ENCODE data around the gene CLIC6.
"Not testable (repeated sequence)": the region's sequence is repeated elsewhere in the genome, so short reads cannot be mapped to it uniquely, and the experiment has no call there.

CLIC6 gene

DNA sequence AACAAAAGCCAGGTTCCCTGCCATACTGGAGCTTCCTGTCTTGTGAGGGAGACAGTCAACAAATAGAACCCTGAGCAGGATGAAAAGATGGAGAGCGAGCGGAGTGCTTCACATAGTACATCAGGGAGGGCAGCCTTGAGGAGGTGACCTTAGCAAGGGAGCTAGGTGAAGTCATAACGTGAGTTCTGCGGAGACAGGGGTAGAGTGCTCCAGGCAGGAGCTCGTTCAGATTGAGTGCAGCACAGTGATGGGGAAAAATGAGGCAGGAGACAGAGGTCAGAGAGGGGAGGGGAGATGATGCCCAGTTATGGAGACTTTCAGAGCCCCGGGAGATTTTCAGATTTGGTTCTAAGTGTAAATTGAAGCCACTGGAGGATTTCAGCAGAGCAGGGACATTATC lies 15.3 kb upstream of the CLIC6 start:
- no peak for DNase-seq (ENCODE audit: low spot score)

DNA sequence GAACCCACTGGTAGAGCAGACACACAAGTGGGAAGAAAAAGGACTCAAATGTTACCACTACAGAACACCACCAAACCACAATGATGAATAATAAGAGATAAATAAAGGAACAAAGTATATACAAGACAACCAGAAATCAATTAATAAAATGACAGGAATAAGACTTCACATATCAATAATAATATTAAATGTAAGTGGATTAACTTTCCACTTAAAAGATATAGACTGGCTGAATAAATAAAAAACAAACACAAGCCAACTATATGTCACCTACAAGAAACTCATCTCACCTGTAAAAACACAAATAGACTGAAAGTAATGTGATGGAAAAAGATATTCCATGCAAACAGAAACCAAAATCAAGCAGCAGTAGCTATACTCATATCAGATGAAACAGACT lies 6.9 kb upstream of the CLIC6 start:
- no peak for DNase-seq (ENCODE audit: low spot score)

DNA sequence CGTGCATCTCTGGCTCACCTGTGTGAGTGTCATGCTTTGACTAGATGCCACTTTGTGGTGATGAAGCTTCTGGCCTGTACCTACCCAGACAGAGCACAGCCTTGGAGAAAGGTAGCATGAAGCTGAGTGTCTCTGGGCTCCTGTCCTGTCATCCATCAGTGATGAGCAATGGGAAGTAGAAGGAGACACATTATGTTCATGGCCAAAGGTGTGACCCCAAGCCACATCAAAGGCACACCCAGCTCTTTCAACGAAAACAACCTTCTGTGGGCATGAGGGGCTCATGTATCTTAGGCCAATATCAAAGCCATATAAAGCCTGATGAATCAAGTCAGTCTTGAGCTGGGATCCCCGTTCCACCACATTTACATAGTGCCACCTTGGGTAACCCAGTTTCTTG lies 1.0 kb upstream of the CLIC6 start:
- DNase-seq (ENCODE audit: low spot score) = no peak

DNA sequence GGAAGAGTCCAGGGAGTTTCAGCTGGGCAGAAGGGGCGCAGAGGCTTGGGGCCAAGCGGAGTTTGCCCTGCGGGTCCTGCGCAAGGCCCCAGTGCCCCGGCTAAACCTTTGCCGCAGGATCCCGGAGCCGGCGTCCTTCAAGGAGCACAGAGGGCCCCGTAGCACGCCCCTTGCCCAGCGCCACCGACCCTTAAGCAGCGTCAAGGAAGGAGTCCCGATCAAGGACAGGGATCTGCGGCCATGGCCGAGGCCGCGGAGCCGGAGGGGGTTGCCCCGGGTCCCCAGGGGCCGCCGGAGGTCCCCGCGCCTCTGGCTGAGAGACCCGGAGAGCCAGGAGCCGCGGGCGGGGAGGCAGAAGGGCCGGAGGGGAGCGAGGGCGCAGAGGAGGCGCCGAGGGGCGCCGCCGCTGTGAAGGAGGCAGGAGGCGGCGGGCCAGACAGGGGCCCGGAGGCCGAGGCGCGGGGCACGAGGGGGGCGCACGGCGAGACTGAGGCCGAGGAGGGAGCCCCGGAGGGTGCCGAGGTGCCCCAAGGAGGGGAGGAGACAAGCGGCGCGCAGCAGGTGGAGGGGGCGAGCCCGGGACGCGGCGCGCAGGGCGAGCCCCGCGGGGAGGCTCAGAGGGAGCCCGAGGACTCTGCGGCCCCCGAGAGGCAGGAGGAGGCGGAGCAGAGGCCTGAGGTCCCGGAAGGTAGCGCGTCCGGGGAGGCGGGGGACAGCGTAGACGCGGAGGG lies 520 bp downstream of the CLIC6 start:
- DNase-seq (ENCODE audit: low spot score) = peak; percentile 37

DNA sequence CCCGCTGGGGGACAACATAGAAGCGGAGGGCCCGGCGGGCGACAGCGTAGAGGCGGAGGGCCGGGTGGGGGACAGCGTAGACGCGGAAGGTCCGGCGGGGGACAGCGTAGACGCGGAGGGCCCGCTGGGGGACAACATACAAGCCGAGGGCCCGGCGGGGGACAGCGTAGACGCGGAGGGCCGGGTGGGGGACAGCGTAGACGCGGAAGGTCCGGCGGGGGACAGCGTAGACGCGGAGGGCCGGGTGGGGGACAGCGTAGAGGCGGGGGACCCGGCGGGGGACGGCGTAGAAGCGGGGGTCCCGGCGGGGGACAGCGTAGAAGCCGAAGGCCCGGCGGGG lies 1.1 kb downstream of the CLIC6 start:
- DNase-seq (ENCODE audit: low spot score) = not testable (repeated sequence)

DNA sequence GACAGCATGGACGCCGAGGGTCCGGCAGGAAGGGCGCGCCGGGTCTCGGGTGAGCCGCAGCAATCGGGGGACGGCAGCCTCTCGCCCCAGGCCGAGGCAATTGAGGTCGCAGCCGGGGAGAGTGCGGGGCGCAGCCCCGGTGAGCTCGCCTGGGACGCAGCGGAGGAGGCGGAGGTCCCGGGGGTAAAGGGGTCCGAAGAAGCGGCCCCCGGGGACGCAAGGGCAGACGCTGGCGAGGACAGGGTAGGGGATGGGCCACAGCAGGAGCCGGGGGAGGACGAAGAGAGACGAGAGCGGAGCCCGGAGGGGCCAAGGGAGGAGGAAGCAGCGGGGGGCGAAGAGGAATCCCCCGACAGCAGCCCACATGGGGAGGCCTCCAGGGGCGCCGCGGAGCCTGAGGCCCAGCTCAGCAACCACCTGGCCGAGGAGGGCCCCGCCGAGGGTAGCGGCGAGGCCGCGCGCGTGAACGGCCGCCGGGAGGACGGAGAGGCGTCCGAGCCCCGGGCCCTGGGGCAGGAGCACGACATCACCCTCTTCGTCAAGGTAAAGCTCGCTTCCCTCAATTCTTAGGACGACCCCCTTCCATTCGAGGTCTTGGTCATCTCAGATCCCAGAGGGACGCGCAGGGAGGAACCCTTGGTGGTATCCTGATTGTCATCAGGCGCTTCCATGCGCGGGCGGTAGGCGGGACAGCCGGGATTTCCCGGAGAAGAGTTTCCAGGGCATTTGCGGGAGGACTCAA lies 1.6 kb downstream of the CLIC6 start:
- peak; percentile 30 for DNase-seq (ENCODE audit: low spot score)

DNA sequence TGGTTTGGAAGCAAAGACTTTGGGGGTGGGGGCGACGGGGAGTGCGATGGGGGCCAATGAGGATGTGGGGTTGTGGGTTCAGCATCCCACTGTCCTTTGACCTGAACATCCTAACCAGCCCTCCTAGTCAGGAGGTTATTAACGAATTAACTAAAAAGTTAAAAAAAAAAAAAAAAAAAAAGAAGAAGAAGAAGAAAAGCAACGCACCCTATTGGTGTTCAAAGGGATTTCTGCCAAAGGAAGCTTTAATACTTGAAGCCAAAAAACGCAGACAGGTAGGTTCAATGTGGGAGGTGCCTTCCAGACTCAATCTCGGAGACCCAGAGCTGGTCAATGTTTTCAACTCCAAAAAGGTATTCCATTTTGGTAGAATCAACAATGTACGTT lies 2.2 kb downstream of the CLIC6 start:
- DNase-seq (ENCODE audit: low spot score) = no peak

DNA sequence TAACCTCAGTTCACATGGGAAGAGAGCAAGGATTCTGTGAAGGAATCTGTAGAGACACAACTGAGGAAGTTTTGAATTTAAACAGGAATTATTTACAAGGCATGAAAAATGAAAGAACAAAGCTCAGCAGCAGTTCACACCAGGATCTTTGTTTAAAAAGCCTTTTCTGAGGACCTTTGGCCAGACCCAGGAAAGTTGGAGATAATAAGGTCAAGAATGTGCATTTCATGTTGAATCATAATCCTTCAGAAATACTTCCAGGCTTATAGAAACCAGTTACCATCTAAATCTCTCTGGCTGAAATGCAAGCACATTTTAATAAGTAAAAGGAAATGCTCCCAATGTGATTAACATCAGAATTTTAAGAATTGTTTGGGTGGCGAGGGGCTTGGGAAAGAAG lies 2.7 kb downstream of the CLIC6 start:
- no peak for DNase-seq (ENCODE audit: low spot score)

DNA sequence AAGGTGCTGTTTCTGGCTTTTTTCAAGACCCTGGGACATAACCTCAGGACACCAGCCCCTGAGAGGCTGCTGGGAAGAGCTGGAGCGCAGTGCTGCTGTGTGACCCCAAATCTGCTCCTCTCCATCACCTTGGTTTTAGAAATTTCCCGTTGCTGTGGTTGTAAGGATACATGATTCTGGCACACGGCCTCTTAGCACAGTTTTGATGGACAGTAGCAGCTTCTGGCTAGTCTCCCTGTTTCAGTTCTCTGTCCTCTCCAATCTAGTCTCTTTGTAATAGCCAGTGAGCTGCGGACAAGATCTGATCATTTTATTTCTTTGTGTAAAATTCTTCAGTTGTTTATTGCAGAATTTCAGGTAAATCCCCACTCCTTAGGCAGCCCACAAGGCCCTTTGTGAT lies 3.1 kb downstream of the CLIC6 start:
- no peak for DNase-seq (ENCODE audit: low spot score)

DNA sequence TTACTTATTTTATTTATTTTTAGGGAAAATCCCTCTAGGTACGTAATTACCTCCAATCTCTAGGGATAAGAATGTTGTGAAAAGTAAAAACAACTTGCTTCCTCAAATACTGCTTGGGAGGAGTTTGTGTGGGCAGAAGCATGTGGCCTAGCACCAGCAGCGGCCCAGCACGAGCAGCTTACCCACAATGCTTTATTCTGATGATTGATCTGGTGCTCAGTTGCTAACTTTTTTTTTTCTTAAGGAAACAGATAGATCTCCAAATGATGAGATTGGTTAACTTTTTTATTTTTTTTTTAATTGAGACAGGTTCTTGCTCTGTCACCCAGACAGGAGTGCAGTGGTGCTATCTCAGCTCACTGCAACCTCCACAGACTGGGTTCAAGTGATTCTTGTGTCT lies 4.2 kb downstream of the CLIC6 start:
- no peak for DNase-seq (ENCODE audit: low spot score)

DNA sequence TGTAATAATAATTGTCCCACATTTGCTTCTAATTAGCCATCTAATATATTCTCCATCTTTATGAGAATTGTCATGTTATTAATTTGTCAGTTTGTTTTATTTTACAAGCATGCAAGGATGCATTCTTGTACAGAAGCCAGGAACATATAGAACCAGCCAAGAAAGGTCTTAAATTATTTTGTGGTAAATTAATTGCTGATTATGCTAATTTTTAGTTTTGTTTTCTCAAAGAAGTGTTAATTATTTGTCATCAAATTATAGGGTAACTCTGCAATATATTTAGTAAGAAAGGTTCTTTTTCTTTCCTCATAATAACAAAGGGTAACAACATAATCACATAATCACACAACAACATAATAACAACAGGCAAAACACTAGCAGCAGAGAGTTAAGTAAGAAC lies 5.7 kb downstream of the CLIC6 start:
- no peak for DNase-seq (ENCODE audit: low spot score)

DNA sequence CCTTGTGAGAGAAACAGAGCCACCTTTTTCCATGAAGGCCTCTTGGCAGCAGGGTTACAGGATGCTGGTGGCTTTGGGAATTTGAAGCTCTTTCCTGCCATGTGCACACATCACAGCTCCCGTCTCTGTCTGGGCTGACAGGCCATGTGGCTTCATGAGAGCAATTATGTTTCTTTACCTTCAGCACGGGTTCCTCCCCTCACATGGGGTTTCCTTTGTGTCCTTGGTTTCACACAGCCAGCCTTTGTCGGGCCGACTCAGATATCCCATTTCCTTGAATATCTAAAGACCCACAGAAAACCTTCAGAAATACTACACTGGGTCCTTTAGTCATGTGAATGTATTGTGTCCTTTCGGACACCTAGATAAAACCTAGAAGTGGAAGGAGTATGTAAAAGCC lies 7.1 kb downstream of the CLIC6 start:
- no peak for DNase-seq (ENCODE audit: low spot score)

DNA sequence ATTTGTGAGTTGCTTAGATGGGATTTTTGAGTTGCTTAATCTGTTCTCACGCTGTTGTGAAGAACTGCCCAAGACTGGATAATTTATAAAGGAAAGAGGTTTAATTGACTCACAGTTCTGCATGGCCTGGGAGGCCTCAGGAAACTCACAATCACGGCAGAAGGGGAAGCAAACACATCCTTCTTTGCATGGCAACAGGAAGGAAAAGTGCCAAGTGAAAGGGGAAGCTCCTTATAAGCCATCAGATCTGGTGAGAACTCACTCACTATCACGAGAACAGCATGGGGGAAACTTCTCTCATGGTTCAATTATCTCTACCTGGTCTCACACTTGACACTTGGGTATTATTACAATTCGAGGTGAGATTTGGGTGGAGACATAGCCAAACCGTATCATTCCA lies 10.3 kb downstream of the CLIC6 start:
- no peak for DNase-seq (ENCODE audit: low spot score)

DNA sequence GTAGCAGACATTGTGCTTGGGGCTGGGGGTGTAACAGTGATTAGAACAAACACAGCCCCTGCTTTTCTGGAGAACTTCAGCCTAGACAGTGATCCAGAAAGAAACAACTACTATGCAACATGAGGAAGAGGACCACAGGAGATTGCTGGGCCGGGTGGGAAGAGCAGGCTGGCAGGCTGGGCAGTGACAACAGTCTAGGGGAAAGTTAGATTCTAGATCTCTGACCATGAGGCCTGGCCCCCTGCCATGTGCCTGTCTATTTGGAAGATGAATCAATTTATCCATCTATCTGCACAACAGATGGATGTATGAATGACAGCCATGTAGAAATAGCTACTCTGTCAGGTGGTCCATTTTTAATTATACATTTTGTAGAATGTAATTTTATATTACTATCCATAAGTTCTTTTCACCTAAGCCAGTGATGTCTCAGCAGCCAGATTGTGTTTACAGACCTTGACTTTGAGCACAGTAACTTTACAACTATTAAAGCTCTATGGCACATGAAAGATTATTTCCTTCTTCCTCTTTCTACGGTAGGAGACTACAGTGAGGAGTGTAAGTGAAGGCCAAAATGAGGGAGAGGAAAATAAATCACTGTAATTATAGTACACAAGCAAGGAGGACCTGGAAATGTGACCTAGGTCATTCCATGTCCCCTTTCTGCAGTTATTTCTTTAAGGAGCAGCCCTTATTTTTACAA lies 15.5 kb downstream of the CLIC6 start:
- DNase-seq (ENCODE audit: low spot score) = no peak

DNA sequence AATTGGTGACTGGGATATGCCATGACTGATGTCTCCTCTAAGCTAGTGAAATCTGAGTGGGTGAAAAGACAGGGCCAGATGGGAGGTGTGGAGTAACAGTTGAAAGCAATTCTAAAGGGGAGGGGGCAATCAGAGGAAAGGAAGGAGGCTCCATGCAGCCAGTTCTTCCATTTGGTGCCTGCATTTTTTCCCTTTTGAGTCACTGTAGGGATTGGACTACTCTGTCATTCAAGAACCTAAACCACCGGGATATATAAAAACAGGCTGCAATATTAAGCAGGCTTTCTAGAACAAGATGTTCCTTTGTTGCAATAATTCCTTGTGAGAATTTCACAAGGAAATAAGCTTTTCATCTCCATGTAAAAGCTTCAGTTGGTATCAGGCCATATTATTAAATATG lies 18.3 kb downstream of the CLIC6 start:
- DNase-seq (ENCODE audit: low spot score) = no peak

DNA sequence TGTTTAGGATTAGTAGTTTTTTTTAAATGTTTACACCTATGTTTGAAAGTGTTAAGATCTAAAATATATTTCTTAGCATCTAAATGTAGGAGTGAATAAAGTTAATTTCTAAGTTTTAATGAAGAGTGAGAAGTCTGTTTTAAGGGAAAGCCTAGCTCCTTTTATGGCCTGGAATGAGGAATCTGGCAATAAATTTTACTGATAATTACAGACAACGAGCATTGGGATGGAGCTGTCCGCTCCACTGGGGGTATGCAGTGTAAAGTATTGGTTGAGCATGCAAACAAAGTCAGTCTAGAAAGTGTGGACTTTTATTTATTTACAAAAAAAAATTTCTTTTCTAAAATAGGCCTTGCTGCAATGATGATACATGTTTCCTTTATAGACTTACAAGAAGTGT lies 19.0 kb downstream of the CLIC6 start:
- no peak for DNase-seq (ENCODE audit: low spot score)

DNA sequence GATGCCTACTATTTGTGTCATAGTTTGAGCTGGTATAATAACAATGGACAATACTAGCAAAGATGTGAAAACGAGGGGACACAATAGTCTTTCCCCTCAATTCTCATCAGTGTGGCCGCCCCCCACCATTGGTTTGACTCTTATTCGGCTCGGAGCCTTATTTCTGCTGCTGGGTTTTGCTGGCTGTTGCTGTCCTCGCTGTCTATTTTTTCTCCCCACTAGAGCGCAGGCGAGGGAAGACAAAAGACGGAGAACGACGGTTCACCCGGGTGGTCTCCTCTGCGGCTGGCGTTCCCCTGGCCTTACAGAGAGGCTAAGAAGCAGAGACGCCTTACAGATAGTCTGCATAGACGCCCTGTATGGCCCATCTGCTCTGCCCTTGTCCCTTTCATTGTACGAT lies 19.4 kb downstream of the CLIC6 start:
- DNase-seq (ENCODE audit: low spot score) = peak; percentile 53

DNA sequence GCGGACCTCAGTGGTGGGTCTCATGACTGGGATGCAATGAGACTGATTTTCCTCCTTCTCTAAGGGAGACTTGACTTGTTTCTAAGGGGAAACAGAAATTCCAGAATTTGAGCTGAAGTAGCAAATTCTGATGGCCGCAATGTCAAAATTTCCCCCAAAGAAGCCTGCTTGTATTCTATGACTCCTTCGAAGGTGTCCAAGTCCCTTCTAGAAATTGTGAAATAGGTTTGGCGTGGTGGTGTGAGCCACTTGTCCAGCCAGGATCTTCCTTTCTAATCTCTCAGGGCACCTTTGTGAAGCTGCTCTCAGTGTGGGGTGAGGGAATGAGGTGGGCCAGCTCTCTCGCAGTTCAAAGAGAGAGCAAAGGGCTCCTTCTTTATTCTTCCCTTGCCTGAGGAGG lies 19.9 kb downstream of the CLIC6 start:
- DNase-seq (ENCODE audit: low spot score) = no peak

DNA sequence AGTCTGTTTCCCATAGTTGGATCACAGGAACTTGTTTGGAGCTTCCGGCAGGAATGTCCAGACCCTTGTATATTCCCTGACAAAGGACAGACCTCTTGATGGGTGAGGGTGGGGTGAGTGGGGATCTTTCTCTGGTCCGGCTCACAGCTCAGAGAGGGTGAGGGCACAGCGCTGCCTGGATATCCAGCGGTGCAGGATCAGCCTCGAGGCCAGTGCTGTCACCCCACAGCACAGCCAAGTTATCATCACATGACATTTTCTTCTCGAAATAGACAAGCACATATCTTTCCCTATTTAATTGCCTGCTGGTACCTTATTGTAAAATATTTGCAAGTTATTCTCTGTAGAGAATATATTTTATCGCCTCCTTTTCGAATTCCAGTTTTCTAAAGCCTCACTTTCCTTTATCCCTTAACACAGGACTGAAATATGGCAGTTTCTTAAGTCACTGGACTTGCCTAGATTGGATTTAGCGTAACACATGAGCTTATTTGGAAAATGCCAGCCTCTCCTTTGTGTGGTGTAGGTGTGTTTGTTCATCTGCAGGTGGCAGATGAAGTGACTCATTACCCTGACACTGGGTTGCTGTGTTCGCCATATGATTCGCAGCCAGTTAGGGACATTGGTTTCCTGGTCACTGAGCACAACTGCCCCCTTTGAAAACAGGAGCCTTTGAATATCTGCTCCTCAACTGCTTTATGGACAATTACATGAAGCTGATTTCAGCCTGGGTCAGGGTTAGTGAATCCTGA lies 21.4 kb downstream of the CLIC6 start:
- DNase-seq (ENCODE audit: low spot score) = no peak

DNA sequence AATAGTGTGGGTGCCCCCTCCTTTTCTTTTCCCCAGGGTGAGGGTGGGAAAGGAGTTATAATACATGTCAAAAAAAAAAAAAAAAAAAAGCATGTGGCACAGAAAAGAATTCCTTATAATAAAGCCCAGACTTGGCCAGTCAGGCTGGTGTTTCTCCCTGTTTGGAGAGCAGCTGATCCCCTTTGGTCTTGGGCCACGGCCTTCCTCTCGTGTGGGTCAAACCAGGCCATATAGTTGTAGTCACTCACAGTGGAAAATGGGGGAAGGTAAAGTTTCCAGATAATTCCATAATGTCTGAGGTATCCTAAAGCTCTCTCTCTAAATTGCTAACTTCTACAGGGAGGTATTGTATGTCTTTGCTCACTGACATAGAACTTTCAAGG lies 22.0 kb downstream of the CLIC6 start:
- no peak for DNase-seq (ENCODE audit: low spot score)

DNA sequence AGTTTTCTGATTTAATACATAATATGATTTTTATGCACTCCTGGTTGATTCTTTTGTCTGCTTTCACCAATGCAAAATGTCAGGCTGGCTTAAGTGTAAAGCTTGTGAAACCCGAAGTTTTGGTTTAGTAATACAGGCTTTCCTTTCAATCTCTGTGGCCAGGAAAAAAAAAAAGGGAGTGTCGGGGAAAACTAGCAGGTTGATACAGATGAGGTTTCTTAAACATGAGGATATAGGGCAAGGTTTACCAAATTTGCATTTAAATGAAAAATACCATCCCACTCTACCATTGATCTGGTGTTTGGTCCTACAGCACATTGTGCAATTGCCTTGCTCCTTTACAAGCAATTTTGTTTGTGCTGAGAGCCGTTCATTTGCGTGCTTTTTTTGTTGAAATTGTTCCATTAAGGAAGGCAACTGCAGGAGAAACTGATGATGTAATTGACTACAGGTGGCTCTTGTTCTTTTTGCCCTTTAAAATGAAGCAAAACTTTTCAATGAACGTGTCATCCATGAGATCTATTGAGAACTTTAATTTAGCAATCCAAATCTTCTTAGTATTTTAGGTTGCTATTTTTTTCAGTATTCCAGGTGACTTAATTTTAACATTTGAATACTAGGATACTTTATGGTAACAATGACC lies 22.7 kb downstream of the CLIC6 start:
- no peak for DNase-seq (ENCODE audit: low spot score)

DNA sequence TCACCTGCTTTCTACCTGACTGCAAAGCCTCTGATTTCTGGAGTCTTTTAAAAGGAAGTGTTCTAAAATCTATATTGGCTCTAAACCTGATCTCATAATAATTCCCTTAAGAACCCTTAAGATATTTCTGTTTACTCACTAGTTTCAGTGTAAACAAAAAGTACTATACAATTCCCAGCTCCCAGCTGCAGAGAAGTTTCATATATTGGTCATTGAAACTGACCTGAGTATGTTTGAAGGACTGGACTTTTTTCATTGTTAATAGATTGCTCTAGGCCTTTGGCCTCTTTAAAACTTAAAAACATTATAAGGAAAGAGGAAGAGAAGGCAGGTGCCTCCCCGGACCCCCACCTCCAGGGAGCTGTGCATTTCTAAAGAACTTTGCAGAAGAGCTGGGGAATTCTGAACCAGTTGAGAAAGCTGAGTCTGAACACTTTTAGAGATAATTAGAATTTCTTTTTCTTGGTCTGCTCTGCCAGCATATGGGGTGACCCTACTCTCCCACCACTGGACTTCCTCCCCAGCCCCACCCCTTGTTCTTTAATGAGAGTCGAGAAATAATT lies 23.7 kb downstream of the CLIC6 start:
- no peak for DNase-seq (ENCODE audit: low spot score)
